ENCODE data around the gene MZF1. TPM values are rescaled to one million over a fixed set of nuclear protein-coding genes. Genes with fewer than 3 reads are reported as not detected.

The MZF1 gene
- total and polyA plus RNA-seq, 10 of the 15 experiments (the other 5 are each of a cell fraction or from before 2014, with no cell fraction given), result 0.38 to 14.7 (median 7.2) TPM

GRCh38 chr19:58556622-58557220, 16.4 kb downstream of the MZF1 start (continued):
- TF ChIP-seq, protein P1, sequence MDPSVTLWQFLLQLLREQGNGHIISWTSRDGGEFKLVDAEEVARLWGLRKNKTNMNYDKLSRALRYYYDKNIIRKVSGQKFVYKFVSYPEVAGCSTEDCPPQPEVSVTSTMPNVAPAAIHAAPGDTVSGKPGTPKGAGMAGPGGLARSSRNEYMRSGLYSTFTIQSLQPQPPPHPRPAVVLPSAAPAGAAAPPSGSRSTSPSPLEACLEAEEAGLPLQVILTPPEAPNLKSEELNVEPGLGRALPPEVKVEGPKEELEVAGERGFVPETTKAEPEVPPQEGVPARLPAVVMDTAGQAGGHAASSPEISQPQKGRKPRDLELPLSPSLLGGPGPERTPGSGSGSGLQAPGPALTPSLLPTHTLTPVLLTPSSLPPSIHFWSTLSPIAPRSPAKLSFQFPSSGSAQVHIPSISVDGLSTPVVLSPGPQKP (IDR thresholded peaks at IDR 0.05; ENCODE audit: low read depth, low read length), result no peak
- TF ChIP-seq SMARCA5 (IDR thresholded peaks at IDR 0.05), result no peak

DNA sequence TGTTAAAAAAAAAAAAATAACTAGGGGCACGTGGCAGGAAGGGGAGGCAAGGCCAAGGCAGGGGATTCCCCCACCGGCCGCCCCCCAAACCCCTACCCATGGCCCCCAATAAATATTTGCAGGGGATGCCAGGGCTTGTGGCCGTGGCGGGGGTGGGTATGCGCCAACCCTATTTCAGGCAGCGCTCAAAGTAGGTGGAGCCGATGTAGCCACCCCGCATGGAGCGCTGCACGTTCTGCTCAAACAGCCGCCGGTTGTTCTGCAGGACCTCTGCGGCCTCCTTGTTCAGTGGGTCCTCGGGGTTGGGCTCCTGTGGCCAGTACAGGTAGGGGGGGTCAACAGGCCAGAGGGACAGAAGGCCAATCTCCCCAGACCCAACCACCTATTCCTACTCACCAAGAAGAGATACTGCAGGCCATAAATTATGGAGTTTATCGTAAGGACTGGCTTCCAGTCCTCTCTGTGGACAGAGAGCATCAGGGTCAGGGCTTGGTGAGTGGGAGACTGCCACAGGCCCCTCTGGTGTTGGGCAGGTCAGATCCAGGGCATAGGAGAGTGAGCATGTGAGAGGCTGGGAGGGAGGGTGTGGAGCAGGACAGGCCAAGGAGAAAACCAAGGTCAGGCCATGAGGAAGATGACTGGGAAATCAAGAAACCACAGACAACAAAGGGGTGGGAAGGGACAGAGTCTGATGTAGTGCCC, 17.1 kb downstream of the MZF1 start:
- FAIRE-seq, result no peak
- no peak for TF ChIP-seq NR2C2 (IDR thresholded peaks at IDR 0.05; ENCODE audit: borderline replicate concordance, control insufficient read depth, insufficient read length, low read depth)
- no peak for TF ChIP-seq RELA (IDR thresholded peaks at IDR 0.05; ENCODE audit: borderline replicate concordance, partially characterized antibody)
- TF ChIP-seq SIX5 (IDR thresholded peaks at IDR 0.05; ENCODE audit: low read depth, low read length, severe bottlenecking), result no peak
- no peak for TF ChIP-seq NFXL1 (IDR thresholded peaks at IDR 0.05; ENCODE audit: borderline replicate concordance)
- no peak for TF ChIP-seq YBX1 (IDR thresholded peaks at IDR 0.05)
- no peak for TF ChIP-seq EP300 (IDR thresholded peaks at IDR 0.05; ENCODE audit: borderline replicate concordance in 1 of 2, control insufficient read depth in 1 of 2, low read depth in 2 of 2, low read length in 2 of 2)
- no peak for TF ChIP-seq RUNX3 (IDR thresholded peaks at IDR 0.05; ENCODE audit: low read length)
- TF ChIP-seq, protein P2, sequence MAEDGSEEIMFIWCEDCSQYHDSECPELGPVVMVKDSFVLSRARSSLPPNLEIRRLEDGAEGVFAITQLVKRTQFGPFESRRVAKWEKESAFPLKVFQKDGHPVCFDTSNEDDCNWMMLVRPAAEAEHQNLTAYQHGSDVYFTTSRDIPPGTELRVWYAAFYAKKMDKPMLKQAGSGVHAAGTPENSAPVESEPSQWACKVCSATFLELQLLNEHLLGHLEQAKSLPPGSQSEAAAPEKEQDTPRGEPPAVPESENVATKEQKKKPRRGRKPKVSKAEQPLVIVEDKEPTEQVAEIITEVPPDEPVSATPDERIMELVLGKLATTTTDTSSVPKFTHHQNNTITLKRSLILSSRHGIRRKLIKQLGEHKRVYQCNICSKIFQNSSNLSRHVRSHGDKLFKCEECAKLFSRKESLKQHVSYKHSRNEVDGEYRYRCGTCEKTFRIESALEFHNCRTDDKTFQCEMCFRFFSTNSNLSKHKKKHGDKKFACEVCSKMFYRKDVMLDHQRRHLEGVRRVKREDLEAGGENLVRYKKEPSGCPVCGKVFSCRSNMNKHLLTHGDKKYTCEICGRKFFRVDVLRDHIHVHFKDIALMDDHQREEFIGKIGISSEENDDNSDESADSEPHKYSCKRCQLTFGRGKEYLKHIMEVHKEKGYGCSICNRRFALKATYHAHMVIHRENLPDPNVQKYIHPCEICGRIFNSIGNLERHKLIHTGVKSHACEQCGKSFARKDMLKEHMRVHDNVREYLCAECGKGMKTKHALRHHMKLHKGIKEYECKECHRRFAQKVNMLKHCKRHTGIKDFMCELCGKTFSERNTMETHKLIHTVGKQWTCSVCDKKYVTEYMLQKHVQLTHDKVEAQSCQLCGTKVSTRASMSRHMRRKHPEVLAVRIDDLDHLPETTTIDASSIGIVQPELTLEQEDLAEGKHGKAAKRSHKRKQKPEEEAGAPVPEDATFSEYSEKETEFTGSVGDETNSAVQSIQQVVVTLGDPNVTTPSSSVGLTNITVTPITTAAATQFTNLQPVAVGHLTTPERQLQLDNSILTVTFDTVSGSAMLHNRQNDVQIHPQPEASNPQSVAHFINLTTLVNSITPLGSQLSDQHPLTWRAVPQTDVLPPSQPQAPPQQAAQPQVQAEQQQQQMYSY (CRISPR knock-in tag; IDR thresholded peaks at IDR 0.05), result no peak
- TF ChIP-seq MEF2A (IDR thresholded peaks at IDR 0.05; ENCODE audit: insufficient read depth, low read depth, low read length), result no peak
- Histone ChIP-seq H3K9me3 (replicated peaks; ENCODE audit: control insufficient read depth, insufficient read depth, low read length) (no peaks in the 10 kb centered on the region), H3K9ac (ENCODE audit: control insufficient read depth, insufficient read depth, low read length) (peak overlapping the region; percentile 97; the same call in 1 of the 2 replicates), H3K36me3 (ENCODE audit: control insufficient read depth in 2 of 2, insufficient read depth in 2 of 2, low read length in 1 of 2) (peaks cover 5 to 17% of the 10 kb centered on the region in 2 experiments; a peak in 3 of 4 replicates), H3K4me2 (ENCODE audit: control insufficient read depth, insufficient read depth) (peak overlapping the region; percentile 96), H3K4me3 (peak overlapping the region; percentile 99; the same call in 1 of the 2 replicates), H3K27me3 (replicated peaks in 1 of 2; ENCODE audit: control insufficient read depth in 2 of 2, insufficient read depth in 2 of 2, low read length in 1 of 2) (no peaks in the 10 kb centered on the region), H3K79me2 (ENCODE audit: control insufficient read depth, insufficient read depth, low read length) (peaks cover 45% of the 10 kb centered on the region), H2AFZ (ENCODE audit: control insufficient read depth, low read depth, low read length) (no peak overlapping the region), H3K27ac (ENCODE audit: control insufficient read depth, insufficient read depth) (no peak overlapping the region), H4K20me1 (ENCODE audit: control insufficient read depth, insufficient read depth) (no peaks in the 10 kb centered on the region; the same call in 1 of the 2 replicates), H3K4me1 (ENCODE audit: control insufficient read depth, insufficient read depth, low read length) (peaks cover 34% of the 10 kb centered on the region)
- POLR2A ChIA-PET, result interaction anchor here (1.1 to 3.1 kb wide), 6 partner anchors 11 to 41 kb away, joined by 4 to 41 read pairs (median 11); partner anchors contain the start of genes TRIM28 and ZBTB45
- SMC1A ChIA-PET (ENCODE audit: uncharacterized antibody, unreplicated experiment), result interaction anchor here (1.0 to 2.9 kb wide), 5 partner anchors 11 to 36 kb away, joined by 3 to 21 read pairs (median 10); partner anchors contain the start of genes TRIM28 and ZBTB45
- 79% methylated on average over 10 of the region's 16 CpGs for WGBS (ENCODE audit: insufficient coverage, insufficient replicate concordance, low lambda C conversion rate, missing lambda C conversion rate)
- DNase-seq (ENCODE audit: low read depth, low spot score), result no peak
- in situ Hi-C loops (cut with MboI), result no loop called here
- BruUV-seq (replicated peaks), result no TSS peak
- ATAC-seq, result no peak
- intact Hi-C loops (cut with micrococcal nuclease; ENCODE audit: unreplicated experiment), result loop anchor here (1.0 kb wide), 1 partner anchor 12 kb away; the partner anchor contains the start of gene TRIM28
- CTCF ChIA-PET, result interaction anchor here (0.7 to 3.9 kb wide), 4 partner anchors 19 to 42 kb away, joined by 3 to 37 read pairs (median 6); partner anchors contain the start of gene ZBTB45
- RAD21 ChIA-PET (ENCODE audit: unreplicated experiment), result interaction anchor here (1.9 kb wide), 1 partner anchor 36 kb away, joined by 13 read pairs; the partner anchor contains the start of gene ZBTB45
